ENCODE measurements around the gene SCN1A. TPM values are rescaled to one million over a fixed set of nuclear protein-coding genes. Genes with fewer than 3 reads are reported as not detected.
"Not testable (repeated sequence)": the region's sequence is repeated elsewhere in the genome, so short reads cannot be mapped to it uniquely, and the experiment has no call there.

SCN1A gene
- total RNA-seq, 1 donor from 2014 or later, result not detected

- Mint-ChIP-seq H3K9me3 (no peaks in the 10 kb centered on the region), H3K27ac (no peak overlapping the region), H3K4me1 (no peaks in the 10 kb centered on the region), H3K27me3 (peaks cover 14% of the 10 kb centered on the region), H3K36me3 (ENCODE audit: low read depth) (no peaks in the 10 kb centered on the region), H3K4me3 (no peak overlapping the region)
- intact Hi-C loops (cut with micrococcal nuclease), result loop anchor here (5.0 to 10.0 kb wide), 2 partner anchors 251 to 723 kb away; no protein-coding TSS in a partner anchor
- no peak for DNase-seq
These were observed 2.3 kb downstream of the SCN1A start for GRCh38 chr2:166125557-166125956.

DNA sequence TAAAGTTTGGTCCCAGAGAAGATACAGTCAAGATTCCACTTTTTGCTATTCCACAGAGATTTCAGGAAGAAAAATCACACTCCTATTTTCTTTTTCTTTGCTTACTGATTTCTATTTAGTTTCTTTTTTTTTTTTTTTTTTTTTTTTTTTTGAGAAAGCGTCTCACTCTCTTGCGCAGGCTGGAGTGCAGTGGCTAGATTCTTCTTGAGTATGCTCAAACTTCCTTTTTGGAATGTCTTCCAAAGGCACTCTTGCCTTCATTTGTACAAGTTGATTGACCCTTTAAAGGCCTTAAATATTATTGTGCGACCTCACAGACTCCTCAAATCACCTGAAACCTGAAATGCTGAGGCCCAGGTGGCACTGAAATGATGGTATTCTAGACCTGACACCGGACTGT, 9.6 kb downstream of the SCN1A start:
- H3K27ac Mint-ChIP-seq, result no peak overlapping the region
- DNase-seq, result no peak
- H3K36me3 Mint-ChIP-seq (ENCODE audit: low read depth), result no peaks in the 10 kb centered on the region
- no peaks in the 10 kb centered on the region for H3K4me1 Mint-ChIP-seq
- H3K27me3 Mint-ChIP-seq, result peaks cover 7% of the 10 kb centered on the region
- H3K4me3 Mint-ChIP-seq, result no peak overlapping the region
- intact Hi-C loops (cut with micrococcal nuclease), result no loop called here
- no peaks in the 10 kb centered on the region for H3K9me3 Mint-ChIP-seq

GRCh38 chr2:166117491-166117890, 10.3 kb downstream of the SCN1A start:
- DNase-seq, result no peak
- intact Hi-C loops (cut with micrococcal nuclease), result no loop called here
- H3K4me1 Mint-ChIP-seq, result no peaks in the 10 kb centered on the region
- H3K9me3 Mint-ChIP-seq, result no peaks in the 10 kb centered on the region
- H3K27ac Mint-ChIP-seq, result no peak overlapping the region
- peaks cover 4% of the 10 kb centered on the region for H3K27me3 Mint-ChIP-seq
- no peak overlapping the region for H3K4me3 Mint-ChIP-seq
- H3K36me3 Mint-ChIP-seq (ENCODE audit: low read depth), result no peaks in the 10 kb centered on the region

DNA sequence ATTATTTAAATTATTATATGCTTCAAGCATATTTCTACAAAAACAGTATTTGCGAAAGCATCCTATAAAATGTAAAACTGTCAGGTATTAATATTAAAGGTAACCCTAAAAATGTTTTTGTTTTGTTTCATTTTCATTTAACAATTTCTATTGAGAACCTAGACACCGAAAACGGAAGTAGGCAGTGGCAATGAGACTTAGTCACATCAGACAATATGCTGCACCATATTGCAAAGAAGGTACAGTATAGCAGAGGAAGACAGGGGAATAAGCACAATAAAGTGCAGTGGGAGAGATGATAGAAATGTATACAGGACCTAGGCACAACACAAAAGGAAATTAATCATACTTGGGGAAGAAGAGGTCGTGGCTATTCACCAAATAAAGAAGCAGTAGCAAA, 12.2 kb downstream of the SCN1A start:
- H3K4me1 Mint-ChIP-seq, result no peaks in the 10 kb centered on the region
- H3K36me3 Mint-ChIP-seq (ENCODE audit: low read depth), result no peaks in the 10 kb centered on the region
- no peak overlapping the region for H3K4me3 Mint-ChIP-seq
- intact Hi-C loops (cut with micrococcal nuclease), result no loop called here
- H3K27ac Mint-ChIP-seq, result no peak overlapping the region
- H3K9me3 Mint-ChIP-seq, result no peaks in the 10 kb centered on the region
- peaks cover 2% of the 10 kb centered on the region for H3K27me3 Mint-ChIP-seq
- DNase-seq, result no peak

- H3K4me3 Mint-ChIP-seq, result no peak overlapping the region
- no peaks in the 10 kb centered on the region for H3K4me1 Mint-ChIP-seq
- no peaks in the 10 kb centered on the region for H3K36me3 Mint-ChIP-seq (ENCODE audit: low read depth)
- intact Hi-C loops (cut with micrococcal nuclease), result no loop called here
- no peak overlapping the region for H3K27ac Mint-ChIP-seq
- no peak for DNase-seq
- peaks cover 2% of the 10 kb centered on the region for H3K27me3 Mint-ChIP-seq
- no peaks in the 10 kb centered on the region for H3K9me3 Mint-ChIP-seq
These were observed 15.6 kb downstream of the SCN1A start for GRCh38 chr2:166112193-166112605.

DNA sequence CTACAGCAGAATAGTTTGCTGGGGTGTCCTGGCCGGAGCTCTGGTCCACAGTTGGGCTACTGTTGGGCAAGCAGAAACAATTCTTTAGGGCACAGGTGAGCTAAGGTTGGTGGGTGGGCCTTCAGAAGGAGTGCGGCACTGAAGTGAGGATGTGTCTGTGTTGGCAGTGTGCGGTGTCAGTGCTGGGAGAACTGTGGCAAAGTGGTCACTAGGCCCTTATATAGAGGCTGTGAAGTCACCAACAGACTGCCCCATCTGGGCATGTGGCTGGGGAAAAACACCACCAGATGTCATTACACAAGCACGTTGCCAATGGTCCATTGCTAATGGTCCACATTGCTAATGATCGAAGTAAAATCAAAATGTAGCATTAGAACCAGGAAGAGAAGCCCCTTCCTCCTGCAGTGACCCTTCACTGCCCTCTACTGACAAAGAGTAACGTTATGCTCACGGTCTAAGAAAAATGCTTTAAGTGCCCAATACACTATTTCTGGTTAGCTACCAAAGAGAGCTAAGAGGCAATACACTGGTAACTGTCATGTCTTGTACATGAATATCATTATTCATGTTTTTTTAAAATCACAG, 21.3 kb downstream of the SCN1A start:
- intact Hi-C loops (cut with micrococcal nuclease), result no loop called here
- no peak overlapping the region for H3K27ac Mint-ChIP-seq
- H3K4me3 Mint-ChIP-seq, result no peak overlapping the region
- peaks cover 2% of the 10 kb centered on the region for H3K27me3 Mint-ChIP-seq
- H3K4me1 Mint-ChIP-seq, result no peaks in the 10 kb centered on the region
- no peaks in the 10 kb centered on the region for H3K36me3 Mint-ChIP-seq (ENCODE audit: low read depth)
- DNase-seq, result no peak
- H3K9me3 Mint-ChIP-seq, result no peaks in the 10 kb centered on the region

DNA sequence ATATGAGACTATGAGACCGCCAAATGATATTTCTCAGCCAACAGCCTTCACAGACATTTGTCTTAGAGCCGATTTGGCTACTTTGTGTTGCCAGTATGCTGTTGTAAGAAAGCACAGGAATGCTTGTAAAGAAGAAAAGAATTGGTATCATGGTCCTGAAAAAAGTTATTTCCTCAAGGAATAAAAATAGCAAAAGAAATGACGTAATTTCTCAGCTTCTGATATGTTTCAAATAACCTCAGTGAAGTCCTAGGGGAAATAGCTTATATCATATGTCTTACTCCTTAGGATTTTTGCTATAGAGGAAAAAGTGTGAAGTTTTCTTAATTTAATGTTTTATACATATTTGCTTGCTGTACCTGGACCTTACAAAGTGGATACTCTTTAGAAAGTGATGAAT, 23.0 kb downstream of the SCN1A start:
- Mint-ChIP-seq H3K36me3 (ENCODE audit: low read depth) (no peaks in the 10 kb centered on the region), H3K4me1 (no peaks in the 10 kb centered on the region), H3K27me3 (no peaks in the 10 kb centered on the region), H3K27ac (no peak overlapping the region), H3K4me3 (no peak overlapping the region), H3K9me3 (no peaks in the 10 kb centered on the region)
- DNase-seq, result no peak
- intact Hi-C loops (cut with micrococcal nuclease), result no loop called here

GRCh38 chr2:166104084-166104483, 23.7 kb downstream of the SCN1A start:
- Mint-ChIP-seq H3K9me3 (no peaks in the 10 kb centered on the region), H3K36me3 (ENCODE audit: low read depth) (no peaks in the 10 kb centered on the region), H3K4me1 (no peaks in the 10 kb centered on the region), H3K27me3 (no peaks in the 10 kb centered on the region), H3K27ac (no peak overlapping the region), H3K4me3 (no peak overlapping the region)
- no peak for DNase-seq
- intact Hi-C loops (cut with micrococcal nuclease), result no loop called here

DNA sequence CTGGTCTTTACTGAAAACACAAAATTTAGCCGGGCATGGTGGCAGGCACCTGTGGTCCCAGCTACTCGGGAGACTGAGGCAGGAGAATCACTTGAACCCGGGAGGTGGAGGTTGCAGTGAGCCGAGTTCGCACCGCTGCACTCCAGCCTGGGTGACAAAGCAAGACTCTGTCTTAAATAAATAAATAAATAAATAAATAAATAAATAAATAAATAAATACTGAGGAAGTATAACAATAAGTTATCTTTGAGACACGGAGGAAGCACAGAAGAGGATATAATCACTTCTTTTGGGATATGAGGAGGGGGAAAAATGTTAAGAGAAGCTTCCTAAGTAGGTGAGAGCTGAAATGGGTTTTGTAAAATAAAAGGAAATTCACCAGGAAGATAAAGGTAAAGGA, 24.5 kb downstream of the SCN1A start:
- DNase-seq; H3K36me3 Mint-ChIP-seq (ENCODE audit: low read depth); H3K4me3 Mint-ChIP-seq; H3K27me3 Mint-ChIP-seq; H3K27ac Mint-ChIP-seq; intact Hi-C loops (cut with micrococcal nuclease); H3K4me1 Mint-ChIP-seq; H3K9me3 Mint-ChIP-seq: not testable (repeated sequence)

DNA sequence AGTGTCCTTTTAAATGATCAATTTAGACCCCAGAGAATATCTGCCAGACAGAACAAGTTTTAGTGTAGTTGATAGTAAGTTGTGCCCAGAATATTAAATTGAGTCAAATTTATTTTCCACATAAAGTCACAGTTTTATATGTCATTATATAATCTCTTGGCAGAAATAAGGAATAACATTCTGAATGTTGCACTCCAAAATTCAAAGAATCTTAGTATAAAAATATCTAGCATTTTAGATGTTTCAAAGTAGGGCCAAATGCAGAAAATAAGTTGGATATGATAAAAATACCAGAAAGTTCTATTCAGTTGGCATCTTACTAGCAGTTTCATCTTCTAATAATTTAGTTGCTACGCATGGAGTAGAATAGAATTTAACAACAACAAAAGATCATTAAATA, 33.5 kb downstream of the SCN1A start:
- H3K9me3 Mint-ChIP-seq, result peaks cover 3% of the 10 kb centered on the region
- DNase-seq, result no peak
- no peaks in the 10 kb centered on the region for H3K36me3 Mint-ChIP-seq (ENCODE audit: low read depth)
- no peaks in the 10 kb centered on the region for H3K4me1 Mint-ChIP-seq
- H3K4me3 Mint-ChIP-seq, result no peak overlapping the region
- intact Hi-C loops (cut with micrococcal nuclease), result no loop called here
- no peak overlapping the region for H3K27ac Mint-ChIP-seq
- peaks cover 5% of the 10 kb centered on the region for H3K27me3 Mint-ChIP-seq

GRCh38 chr2:166092889-166093288, 34.9 kb downstream of the SCN1A start:
- H3K4me1 Mint-ChIP-seq, result no peaks in the 10 kb centered on the region
- no peaks in the 10 kb centered on the region for H3K9me3 Mint-ChIP-seq
- intact Hi-C loops (cut with micrococcal nuclease), result no loop called here
- no peak overlapping the region for H3K4me3 Mint-ChIP-seq
- no peaks in the 10 kb centered on the region for H3K36me3 Mint-ChIP-seq (ENCODE audit: low read depth)
- DNase-seq, result no peak
- H3K27ac Mint-ChIP-seq, result no peak overlapping the region
- peaks cover 5% of the 10 kb centered on the region for H3K27me3 Mint-ChIP-seq

DNA sequence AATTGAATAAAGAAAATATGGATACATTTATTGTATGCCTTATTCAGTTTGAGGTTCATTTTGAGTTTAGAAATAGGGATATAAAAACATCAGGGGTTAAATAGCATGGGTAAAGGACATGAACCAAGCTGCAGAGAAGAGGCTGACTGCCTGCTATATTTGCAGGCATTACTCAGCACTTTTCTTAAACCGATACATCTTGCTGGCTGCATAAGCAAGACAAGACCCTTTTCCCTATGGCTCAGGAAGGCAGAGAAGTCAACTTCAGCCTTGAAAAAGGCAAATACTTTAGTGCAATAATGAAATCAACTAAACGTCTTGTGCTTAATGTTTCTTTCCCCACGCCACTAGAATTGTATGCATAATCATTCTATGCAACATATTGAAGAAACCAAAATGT, 36.4 kb downstream of the SCN1A start:
- Mint-ChIP-seq H3K9me3 (no peaks in the 10 kb centered on the region), H3K27me3 (peaks cover 5% of the 10 kb centered on the region), H3K4me3 (no peak overlapping the region), H3K27ac (no peak overlapping the region), H3K36me3 (ENCODE audit: low read depth) (no peaks in the 10 kb centered on the region), H3K4me1 (no peaks in the 10 kb centered on the region)
- DNase-seq, result no peak
- intact Hi-C loops (cut with micrococcal nuclease), result no loop called here

DNA sequence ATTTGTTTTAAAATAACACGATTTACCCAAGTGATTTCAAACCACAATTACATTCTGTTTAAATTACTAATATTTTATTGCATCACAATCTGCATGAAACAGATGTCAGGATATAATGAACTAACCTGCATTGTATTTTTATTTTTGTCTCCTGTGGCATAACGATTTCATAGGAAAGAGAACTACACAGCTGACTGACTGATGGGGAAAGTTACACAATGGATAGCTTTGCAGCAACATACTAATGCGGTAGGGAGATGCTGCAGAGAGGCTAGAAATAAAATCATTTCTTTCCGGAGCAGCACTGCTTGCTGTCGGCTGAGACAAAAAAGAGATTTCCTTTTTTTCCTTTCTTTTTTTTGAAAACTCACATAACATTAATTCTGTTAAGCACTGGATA, 36.9 kb downstream of the SCN1A start:
- H3K9me3 Mint-ChIP-seq, result no peaks in the 10 kb centered on the region
- no peak for DNase-seq
- intact Hi-C loops (cut with micrococcal nuclease), result no loop called here
- no peak overlapping the region for H3K4me3 Mint-ChIP-seq
- H3K4me1 Mint-ChIP-seq, result no peaks in the 10 kb centered on the region
- H3K27ac Mint-ChIP-seq, result no peak overlapping the region
- H3K36me3 Mint-ChIP-seq (ENCODE audit: low read depth), result no peaks in the 10 kb centered on the region
- peaks cover 5% of the 10 kb centered on the region for H3K27me3 Mint-ChIP-seq

DNA sequence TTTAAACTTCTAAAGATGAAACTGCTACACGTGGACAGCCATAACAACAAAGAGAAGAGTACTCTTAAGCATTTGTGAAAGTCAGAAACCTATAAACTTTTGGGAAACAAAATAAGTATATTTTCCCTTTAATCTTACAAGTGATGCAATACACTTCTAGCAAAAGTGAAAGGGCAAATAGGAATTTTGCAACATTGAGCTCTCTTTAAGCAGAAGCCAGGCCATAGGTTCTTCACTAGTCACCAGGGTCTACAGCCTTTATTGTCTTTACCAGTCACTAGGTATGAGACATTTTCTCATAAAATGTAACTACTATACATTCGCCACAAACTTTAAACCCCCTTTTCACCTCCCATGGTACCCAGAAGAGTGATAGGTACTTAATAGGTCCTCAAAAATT, 37.5 kb downstream of the SCN1A start:
- Mint-ChIP-seq H3K4me1 (no peaks in the 10 kb centered on the region), H3K27me3 (peaks cover 5% of the 10 kb centered on the region), H3K4me3 (no peak overlapping the region), H3K27ac (no peak overlapping the region), H3K9me3 (no peaks in the 10 kb centered on the region), H3K36me3 (ENCODE audit: low read depth) (no peaks in the 10 kb centered on the region)
- intact Hi-C loops (cut with micrococcal nuclease), result no loop called here
- DNase-seq, result no peak

- no peak for DNase-seq
- no peak overlapping the region for H3K4me3 Mint-ChIP-seq
- peaks cover 5% of the 10 kb centered on the region for H3K27me3 Mint-ChIP-seq
- no peaks in the 10 kb centered on the region for H3K36me3 Mint-ChIP-seq (ENCODE audit: low read depth)
- no peak overlapping the region for H3K27ac Mint-ChIP-seq
- intact Hi-C loops (cut with micrococcal nuclease), result no loop called here
- H3K9me3 Mint-ChIP-seq, result no peaks in the 10 kb centered on the region
- H3K4me1 Mint-ChIP-seq, result no peaks in the 10 kb centered on the region
These were observed 39.2 kb downstream of the SCN1A start for GRCh38 chr2:166088634-166089033.
